Endodermal cell (in vitro differentiated cells): Measurements from ENCODE around the gene RHBDD3. TPM values are rescaled to one million over a fixed set of nuclear protein-coding genes. Genes with fewer than 3 reads are reported as not detected.

ENCODE experiments used
- DNase-seq: peaks from one replicate; pipeline ENCODE4 v3.0.0-alpha.2; 2017
- H3K27ac ChIP-seq: 2 replicates; pipeline ENCODE4 v1.5.1; 2013; ENCODE audit warnings: mild to moderate bottlenecking, low read depth, low read length, moderate library complexity
- H3K27me3 ChIP-seq: 2 replicates; pipeline ENCODE4 v1.6.1; 2013; ENCODE audit warnings: mild to moderate bottlenecking, low read length, moderate library complexity; ENCODE audit not compliant: insufficient read depth, control insufficient read depth, poor library complexity, severe bottlenecking
- H3K36me3 ChIP-seq: 2 replicates; pipeline ENCODE4 v1.7.0; 2013; ENCODE audit warnings: mild to moderate bottlenecking, low read length, moderate library complexity; ENCODE audit not compliant: control insufficient read depth, insufficient read depth
- H3K4me1 ChIP-seq: one replicate; pipeline ENCODE4 v1.7.0; 2013; ENCODE audit warnings: low read length; ENCODE audit not compliant: control insufficient read depth, insufficient read depth
- H3K4me3 ChIP-seq: 2 replicates; pipeline ENCODE4 v1.5.1; 2013; ENCODE audit warnings: mild to moderate bottlenecking, low read length, moderate library complexity
- H3K9ac ChIP-seq: 2 replicates; pipeline ENCODE4 v1.6.1; 2013; ENCODE audit warnings: mild to moderate bottlenecking, low read length, moderate library complexity; ENCODE audit not compliant: poor library complexity, severe bottlenecking; ENCODE audit errors: extremely low read depth
- H3K9me3 ChIP-seq: 2 replicates; pipeline ENCODE4 v1.6.1; 2013; ENCODE audit warnings: mild to moderate bottlenecking, low read length, moderate library complexity; ENCODE audit not compliant: control insufficient read depth
- H3K27ac Mint-ChIP-seq: 2 replicates; pipeline ENCODE4 v1.8.0; 2020; ENCODE audit warnings: mixed read lengths
- H3K27me3 Mint-ChIP-seq: 2 replicates; pipeline ENCODE4 v1.8.0; 2021; ENCODE audit warnings: mild to moderate bottlenecking, mixed read lengths; ENCODE audit not compliant: insufficient read depth
- H3K36me3 Mint-ChIP-seq: 2 replicates; pipeline ENCODE4 v1.8.0; 2020; ENCODE audit warnings: low read depth, mixed read lengths
- H3K4me1 Mint-ChIP-seq: 2 replicates; pipeline ENCODE4 v1.8.0; 2020; ENCODE audit warnings: mixed read lengths
- H3K4me3 Mint-ChIP-seq: 2 replicates; pipeline ENCODE4 v1.8.0; 2020; ENCODE audit warnings: mild to moderate bottlenecking, moderate library complexity, mixed read lengths
- H3K9me3 Mint-ChIP-seq: 2 replicates; pipeline ENCODE4 v1.8.0; 2020; ENCODE audit warnings: mild to moderate bottlenecking, mixed read lengths
- CTCF ChIP-seq: fragments of 200-600 bp; sonication (generic); conservative IDR thresholded peaks from 2 replicates; pipeline ENCODE4 v1.5.0; 2021; ENCODE audit warnings: antibody characterized with exemption, mild to moderate bottlenecking
- WGBS, 2 experiments: methylation state at CpG; one replicate each; pipeline versions ENCODE4 v1.1.5 to v1.1.7; 2013; ENCODE audit warnings: missing lambda C conversion rate in 2 of 2, mixed read lengths in 1 of 2; ENCODE audit not compliant: insufficient coverage in 1 of 2, insufficient read length in 1 of 2; 5-methylcytosine and 5-hydroxymethylcytosine counted together
- total RNA-seq, 2 donors: library from RNA; stranded (reverse); fragmentation: NEBNext Ultra II Directional in 1 of 2; extraction: Animal tissue kit (Norgen Biotek cat#: 25700) in 1 of 2; gene quantifications; 2 replicates in 1 of 2; 3 replicates in 1 of 2; pipeline ENCODE4 v1.2.1, GENCODE V29; 2021

The RHBDD3 gene
- total RNA-seq, 2 donors from 2014 or later: 65.0 to 75.2 TPM

GRCh38 chr22:29308791-29309262 lies 41.0 kb upstream of the RHBDD3 start:
- H3K9me3 Mint-ChIP-seq: peaks cover 5% of the 10 kb centered on the region
- no peak for DNase-seq
- peaks cover 7% of the 10 kb centered on the region for H3K36me3 Mint-ChIP-seq
- peaks cover 12% of the 10 kb centered on the region for H3K27me3 Mint-ChIP-seq
- peaks cover 21% of the 10 kb centered on the region for H3K4me1 Mint-ChIP-seq
- Histone ChIP-seq H3K9ac (no peak overlapping the region), H3K27ac (no peak overlapping the region), H3K4me1 (peaks cover 8% of the 10 kb centered on the region), H3K27me3 (peaks cover 12% of the 10 kb centered on the region), H3K36me3 (no peaks in the 10 kb centered on the region), H3K4me3 (no peak overlapping the region), H3K9me3 (no peaks in the 10 kb centered on the region)
- peak overlapping the region; percentile 33 for H3K4me3 Mint-ChIP-seq
- WGBS, 2 experiments: 82 to 84% methylated on average over 8 to 13 of the region's 13 CpGs
- H3K27ac Mint-ChIP-seq: no peak overlapping the region
- no peak for TF ChIP-seq CTCF

- Histone ChIP-seq H3K36me3 (no peaks in the 10 kb centered on the region), H3K27me3 (peaks cover 7% of the 10 kb centered on the region), H3K27ac (no peak overlapping the region), H3K9ac (no peak overlapping the region), H3K4me1 (peaks cover 8% of the 10 kb centered on the region), H3K4me3 (no peak overlapping the region), H3K9me3 (no peaks in the 10 kb centered on the region)
- Mint-ChIP-seq H3K27me3 (peaks cover 7% of the 10 kb centered on the region), H3K27ac (no peak overlapping the region), H3K36me3 (peaks cover 7% of the 10 kb centered on the region), H3K9me3 (peaks cover under 1% of the 10 kb centered on the region), H3K4me3 (peak overlapping the region; percentile 78), H3K4me1 (peaks cover 21% of the 10 kb centered on the region)
- TF ChIP-seq CTCF: no peak
- no peak for DNase-seq
- WGBS, 2 experiments: 94 to 97% methylated on average over 30 to 50 of the region's 50 CpGs
These were observed 40.5 kb upstream of the RHBDD3 start for GRCh38 chr22:29308148-29308790.

GRCh38 chr22:29307596-29308147 lies 39.9 kb upstream of the RHBDD3 start:
- Histone ChIP-seq H3K4me1 (peaks cover 8% of the 10 kb centered on the region), H3K27ac (no peak overlapping the region), H3K36me3 (no peaks in the 10 kb centered on the region), H3K9me3 (no peaks in the 10 kb centered on the region), H3K27me3 (peaks cover under 1% of the 10 kb centered on the region), H3K4me3 (peak overlapping the region; percentile 85), H3K9ac (peak overlapping the region; percentile 78)
- H3K4me1 Mint-ChIP-seq: peaks cover 21% of the 10 kb centered on the region
- H3K4me3 Mint-ChIP-seq: peak overlapping the region; percentile 78
- peaks cover under 1% of the 10 kb centered on the region for H3K27me3 Mint-ChIP-seq
- peak overlapping the region; percentile 91 for H3K27ac Mint-ChIP-seq
- H3K9me3 Mint-ChIP-seq: no peaks in the 10 kb centered on the region
- WGBS, 2 experiments: 62 to 80% methylated on average over 10 to 20 of the region's 20 CpGs
- peak; percentile 49 for TF ChIP-seq CTCF
- H3K36me3 Mint-ChIP-seq: peaks cover 2% of the 10 kb centered on the region
- DNase-seq: no peak
